Thoracic aorta (tissue), 2 donors: ENCODE data around the gene PDIA3. TPM values are rescaled to one million over a fixed set of nuclear protein-coding genes. Genes with fewer than 3 reads are reported as not detected.
"Not testable (repeated sequence)": the region's sequence is repeated elsewhere in the genome, so short reads cannot be mapped to it uniquely, and the experiment has no call there.

Experiments used
- ATAC-seq: fragments of 150-250 bp; one replicate; pipeline ENCODE4 v1.8.0; 2017; ENCODE audit warnings: low read depth; ENCODE audit not compliant: insufficient number of reproducible peaks, low FRiP score
- DNase-seq: peaks from one replicate; pipeline ENCODE4 v3.0.0-alpha.2; 2020; ENCODE audit warnings: low spot score
- H3K27ac ChIP-seq, 2 donors: fragments of 200-600 bp; sonication (generic); 1 replicate in 1 of 2; 2 replicates in 1 of 2; pipeline ENCODE4 v1.5.1; 2016; ENCODE audit warnings: mild to moderate bottlenecking in 2 of 2, moderate library complexity in 2 of 2
- H3K27me3 ChIP-seq: fragments of 200-600 bp; sonication (generic); replicated peaks from 2 replicates; pipeline ENCODE4 v1.6.0; 2016; ENCODE audit warnings: mild to moderate bottlenecking; ENCODE audit not compliant: insufficient read depth
- H3K36me3 ChIP-seq: fragments of 200-600 bp; sonication (generic); one replicate; pipeline ENCODE4 v1.5.1; 2016
- H3K4me1 ChIP-seq, 2 donors: fragments of 200-600 bp; sonication (generic); 1 replicate in 1 of 2; 2 replicates in 1 of 2; pipeline versions ENCODE4 v1.5.1 to v1.6.0; 2016; ENCODE audit warnings: low read depth in 2 of 2, mild to moderate bottlenecking in 1 of 2; ENCODE audit not compliant: control insufficient read depth in 1 of 2
- H3K4me3 ChIP-seq: fragments of 200-600 bp; sonication (generic); 2 replicates; pipeline ENCODE4 v1.5.1; 2016; ENCODE audit warnings: mild to moderate bottlenecking
- H3K9me3 ChIP-seq: fragments of 200-600 bp; sonication (generic); 2 replicates; pipeline ENCODE4 v1.5.1; 2016
- CTCF ChIP-seq: fragments of 200-600 bp; sonication (generic); IDR thresholded peaks from one replicate; pipeline ENCODE4 v1.5.1; 2019; ENCODE audit warnings: antibody characterized with exemption
- total RNA-seq, 2 donors: library from RNA; depleted of rRNA; stranded (reverse); fragments of >200 nt; gene quantifications; one replicate each; pipeline versions ENCODE4 v1.1.0 to v1.2.3, GENCODE V29; 2016

Gene PDIA3
- total RNA-seq: 100 to 1,000 TPM; 136 to 144 TPM

GRCh38 chr15:43746245-43746902 is at the start of gene PDIA3:
Gene PDIA3 (plus strand): TSS chr15:43746438. CDS start chr15:43746540, 102 bp downstream.
- peak; percentile 91 for ATAC-seq
- peak within 1 kb of the TSS; percentile 92 for H3K4me3 ChIP-seq

GRCh38 chr15:43702174-43702573 is 44.1 kb upstream of the PDIA3 start:
- ATAC-seq (no peak), DNase-seq (no peak)
- Histone ChIP-seq H3K27ac (no peak overlapping the region), H3K36me3 (no peaks in the 10 kb centered on the region), H3K4me1 (no peaks in the 10 kb centered on the region), H3K27me3 (no peaks in the 10 kb centered on the region), H3K9me3 (no peaks in the 10 kb centered on the region), H3K4me3 (no peak overlapping the region)
- TF ChIP-seq CTCF: no peak

More at GRCh38 chr15:43746245-43746902, at the start of gene PDIA3:
- H3K36me3 ChIP-seq, H3K9me3 ChIP-seq, H3K27me3 ChIP-seq: not testable (repeated sequence)
- peaks cover 17 to 41% of the 10 kb centered on the region in 2 donors for H3K4me1 ChIP-seq
- DNase-seq: peak; percentile 58
- H3K27ac ChIP-seq: peak within 1 kb of the TSS; percentile 91 to 93
- TF ChIP-seq CTCF: peak; percentile 23

- TF ChIP-seq CTCF: no peak
- H3K27me3 ChIP-seq: no peaks in the 10 kb centered on the region
- H3K9me3 ChIP-seq: no peaks in the 10 kb centered on the region
- DNase-seq: no peak
- no peak for ATAC-seq
- no peak overlapping the region for H3K4me3 ChIP-seq
- H3K4me1 ChIP-seq: no peaks in the 10 kb centered on the region
- H3K27ac ChIP-seq: no peak overlapping the region
- no peaks in the 10 kb centered on the region for H3K36me3 ChIP-seq
These were observed 43.4 kb upstream of the PDIA3 start for GRCh38 chr15:43702701-43703424.

GRCh38 chr15:43710431-43711131 is 35.7 kb upstream of the PDIA3 start:
- not testable (repeated sequence) for H3K27me3 ChIP-seq, H3K9me3 ChIP-seq, DNase-seq, H3K4me3 ChIP-seq, H3K27ac ChIP-seq, ATAC-seq, H3K36me3 ChIP-seq, H3K4me1 ChIP-seq

- Histone ChIP-seq H3K27me3 (no peaks in the 10 kb centered on the region), H3K27ac (no peak overlapping the region), H3K36me3 (no peaks in the 10 kb centered on the region), H3K9me3 (no peaks in the 10 kb centered on the region), H3K4me1 (peaks cover 9 to 13% of the 10 kb centered on the region in 2 donors), H3K4me3 (no peak overlapping the region)
- ATAC-seq: no peak
- TF ChIP-seq CTCF: no peak
- no peak for DNase-seq
These were observed 23.1 kb upstream of the PDIA3 start for GRCh38 chr15:43723151-43723550.

GRCh38 chr15:43726306-43726705 is 19.9 kb upstream of the PDIA3 start:
- not testable (repeated sequence) for H3K4me3 ChIP-seq, DNase-seq, ATAC-seq, H3K9me3 ChIP-seq, H3K27ac ChIP-seq, H3K27me3 ChIP-seq, H3K36me3 ChIP-seq
- H3K4me1 ChIP-seq: peaks cover 13 to 21% of the 10 kb centered on the region in 2 donors

- ATAC-seq: peak; percentile 53
These were observed 18.0 kb upstream of the PDIA3 start for GRCh38 chr15:43728053-43728725.

More at GRCh38 chr15:43728053-43728725, 18.0 kb upstream of the PDIA3 start:
- H3K27me3 ChIP-seq, H3K9me3 ChIP-seq, H3K36me3 ChIP-seq, DNase-seq: not testable (repeated sequence)
- H3K27ac ChIP-seq: peak overlapping the region; percentile 87 to 92
- peak overlapping the region; percentile 26 for H3K4me3 ChIP-seq
- peaks cover 13 to 21% of the 10 kb centered on the region in 2 donors for H3K4me1 ChIP-seq
